HG03097 (cell line): ENCODE data around the gene PGM5.
"Not testable (repeated sequence)": the region's sequence is repeated elsewhere in the genome, so short reads cannot be mapped to it uniquely, and the experiment has no call there.

Experiments
- ATAC-seq: cut with Tn5 transposase; IDR thresholded peaks from one replicate; pipeline ENCODE4 v1.9.1; 2021; ENCODE audit not compliant: unreplicated experiment, low FRiP score

The PGM5 gene

DNA sequence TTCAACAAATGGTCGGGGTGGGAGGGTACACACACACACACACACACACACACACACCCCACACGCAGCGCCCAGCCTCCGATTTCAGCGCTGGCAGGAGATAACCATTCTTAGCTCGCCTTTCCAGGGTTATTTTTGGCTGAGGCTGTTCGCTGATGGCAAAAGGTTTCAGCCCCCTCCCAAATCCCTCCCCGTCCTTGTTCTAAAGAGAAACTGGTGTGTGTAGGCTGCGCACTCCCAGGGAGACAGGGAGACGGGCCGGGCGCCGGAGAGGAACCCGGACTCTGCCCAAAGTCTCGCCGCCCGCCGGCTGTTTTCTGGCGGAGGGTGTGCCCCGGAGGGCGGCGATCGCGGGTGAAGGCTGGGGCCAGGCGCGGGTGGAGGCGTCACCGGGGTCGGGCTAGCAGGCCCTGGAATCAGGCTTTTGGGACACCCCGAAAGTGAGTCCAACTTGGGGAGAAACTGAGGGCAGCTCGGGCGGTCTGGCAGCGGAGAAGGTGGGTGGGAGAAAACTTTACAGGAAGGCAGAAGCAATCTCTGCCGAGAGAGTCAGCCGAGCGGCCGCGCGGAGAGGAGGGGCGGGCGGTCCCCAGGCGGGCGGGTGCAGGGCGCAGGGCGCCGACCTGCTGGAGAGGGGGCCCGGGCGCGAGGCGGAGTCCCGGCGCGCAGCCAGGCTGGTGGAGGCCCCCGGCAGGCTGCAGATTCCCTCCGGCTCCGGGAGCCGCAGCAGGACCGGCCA, at the start of gene PGM5:
PGM5 (plus strand) TSS at position 232 of the 739 bp plus-strand sequence. CDS start 517 bp downstream, outside the sequence.
- not testable (repeated sequence) for ATAC-seq

DNA sequence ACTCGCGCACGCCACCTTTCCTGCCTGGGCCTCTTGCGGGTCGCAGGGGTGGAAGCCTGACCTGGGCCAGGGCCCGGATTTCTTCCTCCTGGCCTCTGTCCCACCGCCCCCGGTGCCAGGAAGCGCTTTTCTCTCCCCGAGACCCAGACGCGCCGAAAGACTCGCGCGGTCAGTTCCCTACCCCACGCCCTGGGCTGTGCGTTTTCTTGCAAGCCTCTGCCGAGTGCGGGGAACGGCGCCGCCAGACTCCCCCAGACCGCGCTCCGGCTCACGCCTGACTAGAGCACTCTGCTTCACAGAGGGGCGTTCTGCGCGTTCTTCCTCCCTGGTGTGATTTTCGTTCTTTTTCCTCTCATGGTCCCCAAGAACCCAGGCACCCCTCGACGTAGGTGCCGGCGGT, 49.3 kb upstream of the PGM5 start:
- ATAC-seq: not testable (repeated sequence)

GRCh38 chr9:68307654-68308053, 48.8 kb upstream of the PGM5 start:
- ATAC-seq: not testable (repeated sequence)

DNA sequence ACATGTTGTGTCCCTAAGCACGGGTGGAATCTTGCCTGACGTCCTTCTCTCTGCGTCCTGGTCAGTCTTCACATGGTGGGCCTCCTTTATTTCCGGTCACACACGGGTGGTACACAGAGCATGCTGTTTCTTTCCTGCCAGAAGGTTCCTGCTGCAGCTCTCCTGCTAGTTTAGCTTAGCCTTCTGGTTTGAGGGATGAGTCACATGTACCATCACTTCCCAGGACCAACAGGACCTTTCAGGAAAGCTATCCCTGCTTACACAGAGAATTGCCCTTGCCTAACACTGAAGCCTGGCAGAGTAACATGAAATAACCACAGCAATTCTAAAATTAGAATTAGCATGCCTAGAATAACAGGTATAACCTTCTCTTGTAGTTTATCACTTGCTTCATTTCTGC, 45.2 kb upstream of the PGM5 start:
- ATAC-seq: not testable (repeated sequence)

DNA sequence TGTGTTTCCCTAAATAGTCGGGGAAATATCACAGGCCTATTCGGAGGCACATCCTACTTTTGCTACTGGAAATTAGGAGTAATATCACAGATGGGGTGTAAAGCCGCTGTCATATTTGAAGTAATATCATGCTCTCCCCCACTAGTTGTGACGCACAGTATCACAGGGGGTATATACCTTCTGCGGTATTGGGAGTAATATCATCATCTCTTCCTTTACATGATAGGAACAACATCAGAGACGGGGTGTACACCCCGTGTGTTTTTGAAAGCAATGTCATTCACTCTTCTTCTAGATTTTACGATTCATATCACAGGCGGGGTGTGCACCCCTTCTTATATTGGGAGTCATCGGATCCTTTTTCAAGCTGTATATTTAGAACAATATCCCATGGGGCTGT, 38.2 kb upstream of the PGM5 start:
- ATAC-seq: not testable (repeated sequence)

DNA sequence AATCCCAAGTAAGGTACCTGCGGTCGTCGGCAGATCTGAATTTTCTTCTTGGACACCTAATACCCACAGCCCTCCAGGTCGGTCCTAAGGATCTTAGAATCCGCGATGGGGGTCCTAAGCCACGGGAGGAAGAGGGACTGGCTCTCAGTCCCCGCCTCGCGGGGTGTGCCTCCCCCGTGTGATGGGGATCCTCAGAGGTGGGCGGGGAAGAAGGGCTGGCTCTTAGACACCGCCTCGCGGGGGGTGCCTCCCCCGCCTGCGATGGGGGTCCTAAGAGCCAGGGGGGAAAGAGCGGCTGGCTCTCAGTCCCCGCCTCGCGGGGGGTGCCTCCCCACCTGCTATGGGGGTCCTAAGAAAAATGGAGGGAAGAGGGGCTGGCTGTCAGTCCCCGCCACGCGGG, 32.7 kb upstream of the PGM5 start:
- ATAC-seq: not testable (repeated sequence)

GRCh38 chr9:68324518-68324917, 31.9 kb upstream of the PGM5 start:
- not testable (repeated sequence) for ATAC-seq

GRCh38 chr9:68329106-68329505, 27.3 kb upstream of the PGM5 start:
- not testable (repeated sequence) for ATAC-seq

DNA sequence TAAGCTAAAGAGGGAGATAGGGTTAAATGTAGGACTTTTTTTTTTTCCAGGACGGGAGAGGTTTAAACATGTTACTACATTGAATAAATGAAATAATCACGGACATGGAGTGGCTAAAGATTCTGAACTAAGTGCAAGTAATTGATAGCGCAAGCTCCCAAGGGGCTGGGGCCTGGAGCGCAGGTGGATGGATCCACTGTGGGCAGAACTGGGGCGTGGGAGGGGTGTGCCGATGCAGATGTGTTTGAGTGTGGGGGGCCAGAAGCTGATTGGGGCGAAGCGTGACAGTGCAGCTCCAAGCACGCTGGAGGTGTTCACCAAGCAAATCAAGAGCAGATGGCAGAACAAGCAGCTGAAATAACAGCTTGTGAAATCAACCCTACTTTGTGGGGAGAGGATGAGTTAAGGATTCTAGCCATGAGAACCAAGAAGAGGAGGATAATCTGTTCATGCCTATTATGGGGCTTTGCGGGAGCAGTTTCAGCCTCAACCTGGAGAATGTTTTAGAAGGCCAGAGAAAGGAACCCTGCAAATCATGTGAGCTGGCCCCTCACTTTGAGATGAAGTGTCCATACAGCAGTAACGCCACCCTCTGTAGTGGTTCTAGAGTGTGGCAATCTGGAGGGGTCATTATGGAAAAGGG, 25.8 kb upstream of the PGM5 start:
- ATAC-seq: not testable (repeated sequence)

- ATAC-seq: not testable (repeated sequence)
Measured at GRCh38 chr9:68332122-68332521, 24.3 kb upstream of the PGM5 start.

- not testable (repeated sequence) for ATAC-seq
Measured at GRCh38 chr9:68335935-68336334, 20.5 kb upstream of the PGM5 start.

DNA sequence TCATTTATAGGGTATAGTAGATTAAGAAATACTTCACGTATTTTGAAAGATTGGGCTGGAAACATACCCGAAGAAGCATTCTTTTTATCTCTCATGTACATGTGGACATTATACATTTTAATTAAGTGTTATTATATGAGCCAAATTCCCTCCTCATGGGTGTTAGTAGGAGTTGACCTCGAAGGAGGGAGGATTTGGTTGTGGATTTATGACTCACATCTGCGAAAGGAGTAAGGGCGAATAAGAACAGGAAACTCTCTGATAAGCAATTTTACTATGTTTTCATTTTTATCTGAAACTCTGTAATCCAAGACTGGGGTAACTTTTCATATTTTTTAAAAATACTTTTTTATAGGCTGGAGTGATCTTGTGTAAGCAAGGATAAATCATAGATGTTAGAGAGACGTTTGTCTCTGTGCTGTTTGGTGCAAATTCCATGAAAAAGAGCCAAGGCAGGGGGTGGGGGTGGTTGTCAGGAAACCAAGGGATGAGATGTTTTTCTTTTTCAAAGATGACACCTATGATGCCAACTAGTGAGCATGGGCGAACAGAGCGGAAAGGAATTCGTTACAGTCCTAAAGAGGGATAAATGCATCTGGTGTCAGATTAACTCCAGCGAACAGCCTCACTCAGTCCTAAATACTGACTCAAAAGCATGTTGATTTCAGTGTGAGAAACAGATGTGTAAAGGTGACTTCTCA, 19.6 kb upstream of the PGM5 start:
- ATAC-seq: not testable (repeated sequence)

DNA sequence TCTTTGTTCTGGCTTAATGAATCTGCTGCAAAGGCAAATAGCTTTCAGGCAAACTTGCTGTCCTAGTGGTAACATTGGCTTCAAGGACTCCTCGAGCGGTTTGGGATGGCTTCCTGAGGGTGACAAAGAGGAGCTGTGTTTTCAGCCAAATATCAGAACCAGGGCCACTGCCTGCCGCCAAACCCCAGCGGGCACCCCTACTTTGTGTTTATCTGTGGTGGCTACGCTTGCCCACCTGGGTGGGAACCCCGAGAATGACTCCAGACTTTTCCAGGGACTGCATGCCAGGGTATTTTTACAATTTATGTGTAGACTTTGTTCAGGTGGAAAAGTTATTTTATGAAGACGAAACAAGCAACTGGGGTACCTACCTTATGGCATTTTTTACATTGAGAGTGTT, 18.4 kb upstream of the PGM5 start:
- ATAC-seq: not testable (repeated sequence)

GRCh38 chr9:68342265-68343025, 14.0 kb upstream of the PGM5 start:
- ATAC-seq: not testable (repeated sequence)

DNA sequence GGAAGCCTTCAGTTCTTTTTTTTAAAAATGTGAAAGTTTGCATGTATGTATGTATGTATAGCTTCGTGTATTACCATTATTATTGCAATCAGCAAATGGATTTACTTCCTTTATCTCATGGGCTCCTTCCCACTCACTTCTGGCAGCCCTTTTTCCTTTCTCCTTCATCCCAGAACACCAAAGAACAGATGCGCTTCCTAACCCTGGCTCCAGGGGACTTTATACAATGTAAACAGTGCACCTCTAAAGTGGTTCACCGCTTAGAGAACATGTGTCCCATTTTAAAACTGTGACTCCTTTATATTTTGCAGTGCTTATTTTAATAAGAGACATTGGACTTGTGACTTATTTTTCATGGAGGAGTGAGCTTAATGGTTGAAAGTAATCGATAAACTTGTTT, 13.2 kb upstream of the PGM5 start:
- ATAC-seq: not testable (repeated sequence)

GRCh38 chr9:68343992-68344391, 12.4 kb upstream of the PGM5 start:
- ATAC-seq: not testable (repeated sequence)

GRCh38 chr9:68351689-68352088, 4.7 kb upstream of the PGM5 start:
- ATAC-seq: not testable (repeated sequence)

- not testable (repeated sequence) for ATAC-seq
Measured at GRCh38 chr9:68355993-68356379, 425 bp upstream of the PGM5 start.

DNA sequence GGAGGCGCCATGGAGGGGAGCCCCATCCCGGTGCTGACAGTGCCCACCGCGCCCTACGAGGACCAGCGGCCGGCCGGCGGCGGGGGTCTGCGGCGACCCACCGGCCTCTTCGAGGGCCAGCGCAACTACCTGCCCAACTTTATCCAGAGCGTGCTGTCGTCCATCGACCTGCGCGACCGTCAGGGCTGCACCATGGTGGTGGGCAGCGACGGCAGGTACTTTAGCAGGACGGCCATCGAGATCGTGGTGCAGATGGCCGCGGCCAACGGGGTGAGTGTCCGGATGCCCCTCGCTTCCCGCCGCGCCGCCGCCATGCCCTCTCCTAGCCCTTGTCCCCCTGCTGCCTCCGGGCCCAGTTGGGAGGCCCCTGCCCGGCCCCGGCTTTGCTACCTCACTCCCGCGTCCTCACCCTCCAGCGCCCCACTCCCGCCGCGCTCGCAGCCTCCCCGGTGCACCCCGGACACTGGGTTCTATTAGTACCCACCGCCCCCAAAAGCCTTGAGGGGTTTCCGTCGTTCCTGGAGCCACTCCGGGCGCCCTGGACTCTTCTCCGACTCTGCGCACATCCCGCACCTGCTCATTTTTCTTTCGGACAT, 806 bp downstream of the PGM5 start:
- not testable (repeated sequence) for ATAC-seq

- ATAC-seq: not testable (repeated sequence)
Measured at GRCh38 chr9:68366933-68367547, 10.6 kb downstream of the PGM5 start.
